DMS53 (cell line): ENCODE measurements around the gene USP11.
A peak's percentile ranks its signal among the peaks of the same experiment; 100 is the strongest.

Experiments used
- DNase-seq: peaks from one replicate; lab custom pipeline; 2025; lab: John Stamatoyannopoulos, UW

The USP11 gene

DNA sequence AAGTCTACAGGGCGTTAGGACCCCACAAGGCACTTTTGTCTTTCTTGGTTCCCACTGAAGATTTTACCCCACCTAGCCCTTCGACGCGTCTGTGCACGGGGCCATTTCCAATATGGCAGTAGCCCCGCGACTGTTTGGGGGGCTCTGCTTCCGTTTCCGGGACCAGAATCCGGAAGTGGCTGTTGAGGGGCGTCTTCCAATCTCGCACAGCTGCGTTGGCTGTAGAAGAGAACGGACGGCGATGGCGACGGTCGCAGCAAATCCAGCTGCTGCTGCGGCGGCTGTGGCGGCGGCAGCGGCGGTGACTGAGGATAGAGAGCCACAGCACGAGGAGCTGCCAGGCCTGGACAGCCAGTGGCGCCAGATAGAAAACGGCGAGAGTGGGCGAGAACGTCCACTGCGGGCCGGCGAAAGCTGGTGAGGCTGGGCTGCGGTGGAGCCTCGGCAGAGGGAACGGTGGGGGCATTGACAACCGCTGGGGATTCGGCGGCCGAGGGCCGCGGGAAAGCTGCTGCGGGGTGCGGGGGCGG lies at the start of gene USP11:
TSS of gene USP11 (plus strand) at position 207 of the 530 bp plus-strand sequence. CDS start at position 242, 35 bp downstream.
- peak; percentile 80 for DNase-seq

DNA sequence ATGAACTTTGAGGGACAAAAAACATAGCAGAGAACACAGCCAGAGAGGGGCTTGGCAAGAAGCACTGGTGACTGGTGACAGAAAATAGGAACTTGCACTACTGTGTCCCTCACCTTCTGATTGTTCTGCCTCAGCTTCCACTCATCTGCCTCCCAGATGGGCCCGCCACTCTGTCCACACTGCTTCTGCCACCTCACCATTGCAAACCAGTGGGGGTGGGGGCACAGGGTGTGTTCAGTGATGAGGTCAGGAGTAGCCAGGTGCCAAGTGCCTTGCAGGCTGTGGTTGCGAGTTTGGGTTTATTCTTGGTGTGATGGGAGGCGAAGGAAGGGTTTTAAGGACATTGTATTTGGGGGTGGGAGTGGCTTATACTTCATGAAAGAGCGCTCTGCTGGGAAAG lies 48.3 kb upstream of the USP11 start:
- no peak for DNase-seq

DNA sequence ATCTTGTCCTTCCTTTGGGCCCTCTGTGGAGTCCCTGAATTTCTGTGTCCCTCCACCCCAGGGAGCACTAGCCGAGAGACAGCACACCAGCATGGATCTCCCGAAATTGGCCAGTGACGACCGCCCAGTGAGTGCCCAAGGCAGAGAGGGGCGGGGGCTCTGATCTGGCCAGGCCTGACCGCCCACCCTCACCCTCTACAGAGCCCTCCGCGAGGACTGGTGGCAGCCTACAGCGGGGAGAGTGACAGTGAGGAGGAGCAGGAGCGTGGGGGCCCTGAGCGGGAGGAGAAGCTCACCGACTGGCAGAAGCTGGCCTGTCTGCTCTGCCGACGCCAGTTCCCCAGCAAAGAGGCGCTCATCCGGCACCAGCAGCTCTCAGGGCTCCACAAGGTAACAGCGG lies 47.6 kb upstream of the USP11 start:
- no peak for DNase-seq

DNA sequence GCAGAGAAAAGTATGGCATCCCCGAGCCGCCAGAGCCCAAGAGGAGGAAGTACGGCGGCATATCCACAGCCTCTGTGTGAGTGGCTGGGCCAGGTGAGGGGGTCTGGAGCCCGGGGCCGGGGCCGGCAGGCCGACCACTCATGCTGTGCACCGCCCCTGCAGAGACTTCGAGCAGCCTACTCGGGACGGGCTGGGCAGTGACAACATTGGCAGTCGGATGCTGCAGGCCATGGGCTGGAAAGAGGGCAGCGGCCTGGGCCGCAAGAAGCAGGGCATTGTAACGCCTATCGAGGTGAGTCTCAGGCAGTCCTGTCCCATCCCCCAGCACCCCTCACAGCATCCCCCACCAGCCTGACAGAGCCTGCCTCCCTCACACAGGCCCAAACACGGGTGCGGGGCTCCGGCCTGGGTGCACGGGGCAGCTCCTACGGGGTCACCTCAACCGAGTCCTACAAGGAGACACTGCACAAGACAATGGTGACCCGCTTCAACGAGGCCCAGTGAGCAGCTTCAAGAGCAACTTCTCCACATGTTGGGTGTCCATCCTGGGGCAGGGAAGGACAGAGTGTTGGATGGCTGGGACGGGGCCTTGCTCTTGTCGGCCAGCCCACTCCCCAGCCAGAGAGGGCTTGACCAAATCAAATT lies 46.6 kb upstream of the USP11 start:
- no peak for DNase-seq

DNA sequence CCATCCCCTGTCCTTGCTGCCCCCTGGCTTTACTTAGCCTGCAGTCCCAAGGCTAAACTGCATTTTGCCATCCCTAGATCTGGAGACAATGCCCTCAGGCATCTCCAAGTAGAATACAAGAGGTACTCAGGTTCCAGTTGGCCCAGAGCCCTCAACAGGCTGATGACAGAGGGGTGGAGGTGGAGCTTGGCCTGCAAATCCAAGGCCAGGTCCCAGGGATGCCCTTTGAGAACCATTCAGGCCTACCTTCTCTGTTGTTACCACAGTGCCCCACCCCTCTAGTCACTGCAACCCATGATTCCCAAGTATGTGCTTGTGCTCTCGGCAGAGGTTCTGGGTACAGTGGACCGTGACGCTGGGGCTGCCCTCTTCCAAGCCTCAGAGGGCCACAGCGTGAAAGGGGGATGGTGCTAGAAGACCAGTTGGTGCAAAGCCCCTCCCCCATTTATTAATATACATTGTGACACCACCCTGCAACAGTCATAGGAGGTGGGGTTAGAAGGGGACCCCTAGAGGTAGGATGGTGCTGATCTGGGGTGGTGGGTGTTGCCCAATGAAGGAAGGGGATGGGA lies 45.6 kb upstream of the USP11 start:
- DNase-seq: peak; percentile 32

DNA sequence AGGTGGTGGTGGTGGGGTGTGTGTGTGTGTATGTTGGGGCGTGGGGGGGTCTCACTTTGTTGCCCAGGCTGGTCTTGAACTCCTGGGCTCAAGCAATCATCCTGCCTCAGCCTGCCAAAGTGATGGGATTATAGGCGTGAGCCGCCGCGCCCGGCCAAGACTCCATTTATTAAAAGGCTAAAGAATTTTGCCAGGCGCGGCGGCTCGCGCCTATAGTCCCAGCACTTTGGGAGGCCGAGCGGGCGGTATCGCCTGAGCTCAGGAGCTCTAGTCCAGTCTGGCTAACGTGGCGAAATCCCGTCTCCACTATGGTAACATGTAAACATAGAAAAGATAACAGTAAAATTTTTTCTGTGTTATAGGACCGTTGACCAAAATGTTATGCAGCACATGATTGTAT lies 42.9 kb upstream of the USP11 start:
- DNase-seq: peak; percentile 25

DNA sequence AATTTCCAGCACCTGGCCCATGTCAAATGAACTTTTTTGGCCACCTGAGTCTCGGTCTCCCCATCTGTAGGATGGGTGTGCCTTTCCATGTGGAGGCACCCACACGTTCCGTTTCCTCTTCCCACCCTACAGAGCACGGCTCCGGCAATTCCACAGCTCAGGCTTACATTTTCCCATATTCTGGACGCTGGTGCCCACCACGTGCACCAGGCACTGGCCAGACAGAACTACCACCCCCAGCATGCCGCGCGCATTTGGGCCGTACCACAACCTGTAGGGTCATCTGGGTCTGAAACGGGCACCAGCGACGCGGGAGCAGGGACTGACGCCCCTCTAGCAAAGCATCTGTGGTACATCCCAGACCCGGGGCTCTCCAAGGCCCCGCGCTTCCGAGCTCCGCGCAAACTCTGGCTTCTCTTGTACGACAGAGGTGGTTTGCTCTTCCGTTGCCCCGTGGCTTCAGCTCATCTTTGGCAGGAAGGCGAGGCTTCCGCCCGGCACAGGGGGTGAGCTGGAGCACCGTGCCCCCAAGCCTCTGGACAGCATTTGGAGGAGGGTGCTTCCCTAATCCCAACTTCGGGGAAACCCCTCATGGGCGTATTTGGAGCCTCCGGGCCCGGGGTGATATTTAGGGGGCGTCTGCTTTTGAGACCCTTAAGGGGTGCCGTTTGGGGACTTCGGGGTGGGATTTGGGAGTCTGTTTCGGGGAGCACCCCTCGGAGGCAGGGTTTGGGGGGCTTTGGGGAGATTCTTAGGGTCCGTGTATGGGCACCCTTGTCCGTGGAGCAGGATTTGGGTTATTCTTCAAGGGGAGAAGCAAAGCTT lies 42.2 kb upstream of the USP11 start:
- DNase-seq: peak; percentile 97

DNA sequence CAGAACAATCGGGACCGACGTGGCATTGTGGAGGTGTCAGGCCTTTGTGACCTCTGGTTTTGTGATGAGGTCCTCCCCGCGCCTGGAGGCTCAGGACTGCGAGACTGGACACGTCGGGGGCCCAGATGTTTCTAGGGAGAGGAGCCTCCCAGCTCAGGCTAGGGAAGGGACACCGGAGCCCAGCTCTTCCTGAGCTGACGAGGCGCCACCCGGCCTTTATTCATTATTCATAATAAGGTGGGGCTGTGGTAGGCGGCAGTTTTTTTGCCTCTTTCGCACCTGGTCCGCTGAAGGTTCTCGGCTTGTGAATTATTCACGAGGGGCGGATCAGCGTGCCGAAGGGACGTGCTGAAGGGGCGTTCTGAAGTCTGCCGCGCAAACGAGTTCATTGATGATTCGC lies 41.5 kb upstream of the USP11 start:
- peak; percentile 86 for DNase-seq

DNA sequence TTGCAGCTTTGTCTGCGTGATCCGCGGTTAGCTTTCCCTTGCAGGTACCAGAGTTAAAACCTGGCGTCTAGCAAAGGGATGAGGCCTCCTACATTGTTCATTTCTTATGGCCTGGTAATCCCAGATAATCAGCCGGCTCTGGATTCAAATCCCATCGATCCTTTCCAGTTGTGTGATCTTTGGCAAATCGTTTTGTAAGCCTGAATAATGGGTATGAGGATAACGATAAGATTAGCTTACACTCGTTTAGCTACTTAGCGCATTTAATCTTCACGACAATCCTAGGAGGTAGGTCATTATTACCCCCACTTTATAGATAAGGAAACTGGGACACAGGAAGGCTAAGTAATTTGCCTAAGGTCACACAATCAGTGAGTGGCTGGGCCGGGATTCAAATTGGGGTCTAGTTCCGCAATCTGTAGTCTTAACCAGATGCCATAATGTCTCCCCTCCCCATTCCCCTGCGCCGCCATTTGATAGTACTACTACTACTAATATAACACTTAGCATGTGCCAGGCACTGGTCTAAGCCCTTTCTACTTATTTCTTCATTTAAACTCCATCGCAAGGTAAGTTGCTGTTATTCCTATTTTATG lies 40.9 kb upstream of the USP11 start:
- no peak for DNase-seq

DNA sequence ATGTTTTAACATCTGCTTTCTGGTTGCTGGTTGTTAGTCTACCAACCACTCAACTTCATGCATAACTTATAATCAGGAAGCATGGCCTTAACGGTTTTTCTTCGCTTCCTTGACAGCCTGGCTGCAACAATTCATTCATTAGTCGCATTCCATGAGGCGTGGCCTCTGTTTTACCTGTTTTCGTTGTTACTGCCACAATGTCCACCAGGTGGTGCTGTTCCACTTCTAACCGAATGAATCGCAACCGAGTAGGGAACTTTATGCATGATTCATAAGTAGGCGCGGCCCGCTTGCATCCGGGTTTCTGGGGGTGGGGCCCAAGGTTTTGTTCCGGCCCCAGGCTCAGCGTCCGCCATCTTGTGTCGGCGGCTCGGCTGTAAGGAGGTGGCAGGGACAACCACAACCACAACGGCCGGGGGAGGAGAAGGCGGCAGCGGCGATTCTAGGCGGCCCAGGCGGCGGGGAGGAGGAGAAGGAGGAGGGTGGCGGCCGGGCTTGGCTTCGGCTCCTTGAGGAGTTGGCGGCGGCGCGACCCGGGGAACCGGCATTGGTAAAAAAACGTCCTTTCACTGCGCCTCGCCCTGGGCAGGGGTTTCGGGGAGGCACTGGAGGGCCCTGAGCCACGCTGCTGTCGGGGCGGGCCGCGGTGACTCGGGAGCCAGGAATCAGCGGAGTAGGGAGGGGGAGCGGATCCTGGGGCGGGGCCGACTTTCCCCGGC lies 39.2 kb upstream of the USP11 start, which contains the start of gene UBA1:
TSS of gene UBA1 (plus strand) at position 355 of the 719 bp plus-strand sequence. CDS start 4,974 bp downstream, outside the sequence.
- DNase-seq: peak; percentile 97

DNA sequence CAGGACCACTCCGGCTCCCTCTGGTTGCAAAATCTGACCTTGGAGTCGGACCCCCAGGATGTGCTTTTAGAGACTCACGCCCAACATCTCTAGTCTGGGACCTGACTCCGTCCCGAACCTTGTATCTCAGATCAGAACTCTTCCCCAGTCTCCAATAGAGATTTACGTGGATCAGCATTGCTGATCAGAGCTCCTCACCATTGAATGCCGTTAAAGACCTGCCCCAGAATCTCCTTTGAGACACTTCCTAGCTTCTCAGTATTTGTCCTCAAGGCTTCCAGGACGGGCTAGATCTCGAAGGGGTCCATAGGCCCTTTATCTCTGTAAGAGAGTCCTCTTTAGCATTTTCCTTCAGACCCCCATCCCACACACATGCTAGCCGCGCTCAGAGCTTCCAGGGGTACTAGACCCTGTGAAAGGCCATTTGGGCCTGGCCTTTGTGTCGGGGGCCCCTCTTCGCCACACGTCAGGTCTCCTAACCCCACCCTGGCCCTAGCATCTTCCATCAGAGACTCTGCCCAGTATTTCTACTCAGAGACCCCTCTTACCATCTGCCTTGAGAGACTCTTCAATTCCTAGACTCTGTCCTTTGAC lies 38.5 kb upstream of the USP11 start:
- DNase-seq: peak; percentile 48

DNA sequence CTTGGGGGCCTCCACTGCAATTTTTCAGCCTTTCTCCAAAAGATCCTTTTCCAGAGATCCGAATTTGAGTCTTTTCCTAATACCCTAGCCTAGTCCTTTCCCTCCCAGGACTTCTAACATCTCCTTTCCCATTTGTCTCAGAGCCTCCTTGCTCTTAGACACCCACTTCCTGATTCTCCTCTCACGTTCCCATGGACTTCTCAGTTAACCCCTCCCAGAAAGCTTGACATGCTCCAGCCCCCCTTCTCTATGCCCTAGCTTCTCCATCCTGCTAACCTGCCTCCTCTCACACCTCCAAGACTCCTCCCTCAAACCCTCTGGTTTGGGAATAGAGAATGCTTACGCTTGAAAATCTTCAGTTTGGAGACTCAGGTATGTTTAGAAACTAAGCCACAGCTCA lies 36.7 kb upstream of the USP11 start:
- no peak for DNase-seq

DNA sequence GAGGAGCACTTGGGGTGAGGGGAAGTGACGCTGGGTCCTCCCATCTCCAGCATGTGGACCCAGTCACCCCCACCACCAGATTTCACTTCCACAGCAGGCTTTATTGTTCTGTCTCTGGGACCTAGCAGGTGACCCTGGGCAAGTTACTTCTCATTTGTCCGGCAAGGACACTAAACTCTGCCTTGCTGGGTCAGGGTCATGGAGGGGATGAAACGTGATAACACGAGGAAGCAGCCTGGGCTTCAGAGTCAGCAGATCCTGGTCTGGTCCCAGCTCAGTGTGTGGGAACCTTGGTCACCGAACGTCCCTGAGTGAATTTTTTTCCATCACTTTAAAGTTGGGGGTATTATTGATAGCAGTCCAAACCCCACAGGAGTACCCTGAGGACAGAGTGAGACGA lies 35.3 kb upstream of the USP11 start:
- DNase-seq: no peak

DNA sequence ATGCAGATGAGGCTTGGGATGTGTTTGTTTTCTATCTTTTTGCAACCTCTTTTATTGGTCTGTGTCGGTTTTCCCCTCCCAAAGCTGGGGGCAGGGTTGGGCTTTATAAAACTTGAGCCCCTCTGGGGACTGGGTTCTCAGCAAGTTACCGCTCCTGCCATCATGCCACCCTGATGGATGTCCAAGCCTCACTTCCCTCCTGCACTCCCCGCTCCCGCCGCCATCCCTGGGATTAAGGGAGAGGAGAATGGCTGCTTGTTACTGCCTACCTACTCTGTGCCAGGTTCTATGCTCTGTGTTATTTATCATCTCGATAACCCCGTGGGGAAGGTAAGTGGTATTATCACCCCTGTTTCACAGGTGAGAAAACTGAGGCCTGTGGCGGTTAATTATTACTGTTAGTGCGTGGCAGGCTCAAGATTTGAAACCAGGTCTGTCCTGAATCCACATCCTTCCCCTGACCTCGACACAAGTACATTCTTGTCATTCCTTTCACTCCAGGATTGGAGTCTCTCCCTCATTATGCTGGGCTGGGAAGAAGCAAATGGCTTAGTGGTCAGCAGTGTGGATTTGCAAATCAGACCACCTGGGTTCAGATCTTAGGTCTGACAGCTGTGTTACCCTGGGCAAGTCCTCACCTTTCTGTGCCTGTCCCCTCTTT lies 34.7 kb upstream of the USP11 start:
- no peak for DNase-seq

DNA sequence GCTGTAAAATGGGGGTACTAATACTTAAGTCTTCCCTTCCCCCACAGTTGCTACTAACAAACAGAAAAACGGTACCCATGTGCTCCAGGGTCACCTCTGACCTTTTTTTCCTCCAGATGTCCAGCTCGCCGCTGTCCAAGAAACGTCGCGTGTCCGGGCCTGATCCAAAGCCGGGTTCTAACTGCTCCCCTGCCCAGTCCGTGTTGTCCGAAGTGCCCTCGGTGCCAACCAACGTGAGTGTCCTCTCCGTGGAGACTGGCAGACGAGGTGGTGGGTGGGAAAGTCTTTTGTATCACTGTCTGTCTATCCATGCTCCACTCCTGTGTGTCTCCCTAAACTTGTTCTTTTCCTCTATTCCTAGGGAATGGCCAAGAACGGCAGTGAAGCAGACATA lies 34.1 kb upstream of the USP11 start:
- DNase-seq: no peak

DNA sequence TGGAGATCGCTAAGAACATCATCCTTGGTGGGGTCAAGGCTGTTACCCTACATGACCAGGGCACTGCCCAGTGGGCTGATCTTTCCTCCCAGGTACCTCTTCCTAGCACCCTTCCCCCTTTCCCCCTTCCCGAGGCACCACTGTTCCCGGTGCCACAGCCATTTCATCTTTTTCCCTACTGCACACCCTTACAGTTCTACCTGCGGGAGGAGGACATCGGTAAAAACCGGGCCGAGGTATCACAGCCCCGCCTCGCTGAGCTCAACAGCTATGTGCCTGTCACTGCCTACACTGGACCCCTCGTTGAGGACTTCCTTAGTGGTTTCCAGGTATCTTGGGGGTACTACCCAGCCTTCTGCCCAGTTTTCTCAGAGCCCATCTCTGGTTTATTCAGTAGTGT lies 33.5 kb upstream of the USP11 start:
- DNase-seq: no peak

DNA sequence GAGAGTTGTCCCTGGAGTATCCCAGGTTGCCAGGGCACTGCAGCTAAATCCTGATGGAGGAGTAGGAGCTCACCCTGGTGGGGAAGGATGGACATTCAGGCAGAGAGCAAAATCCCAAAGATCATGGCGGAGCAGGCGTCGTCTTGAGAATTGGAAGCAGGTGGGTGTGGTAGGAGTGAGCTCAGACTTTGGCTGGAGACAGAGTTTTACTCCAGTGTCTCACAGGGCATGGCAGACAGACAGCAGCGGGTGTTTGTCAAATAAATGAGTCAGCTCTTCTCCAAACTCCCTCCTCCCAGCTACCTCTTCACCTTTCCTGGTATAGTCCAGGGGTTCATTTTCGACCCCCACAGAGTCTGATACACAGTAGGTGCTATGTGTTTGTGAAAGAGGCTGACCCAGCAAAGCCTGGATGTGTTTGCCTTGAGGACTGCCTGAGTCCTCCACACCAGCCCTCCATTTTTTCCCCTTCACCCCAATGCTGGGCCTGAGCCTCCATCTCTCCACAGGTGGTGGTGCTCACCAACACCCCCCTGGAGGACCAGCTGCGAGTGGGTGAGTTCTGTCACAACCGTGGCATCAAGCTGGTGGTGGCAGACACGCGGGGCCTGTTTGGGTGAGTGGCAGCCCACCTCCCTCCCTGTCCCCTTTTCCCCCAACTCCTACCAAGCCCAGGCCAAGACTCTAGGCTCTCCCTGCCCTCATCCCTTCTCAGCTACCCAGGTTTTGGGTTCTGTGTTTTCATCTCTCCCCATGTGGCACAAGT lies 32.2 kb upstream of the USP11 start:
- DNase-seq: peak; percentile 32

DNA sequence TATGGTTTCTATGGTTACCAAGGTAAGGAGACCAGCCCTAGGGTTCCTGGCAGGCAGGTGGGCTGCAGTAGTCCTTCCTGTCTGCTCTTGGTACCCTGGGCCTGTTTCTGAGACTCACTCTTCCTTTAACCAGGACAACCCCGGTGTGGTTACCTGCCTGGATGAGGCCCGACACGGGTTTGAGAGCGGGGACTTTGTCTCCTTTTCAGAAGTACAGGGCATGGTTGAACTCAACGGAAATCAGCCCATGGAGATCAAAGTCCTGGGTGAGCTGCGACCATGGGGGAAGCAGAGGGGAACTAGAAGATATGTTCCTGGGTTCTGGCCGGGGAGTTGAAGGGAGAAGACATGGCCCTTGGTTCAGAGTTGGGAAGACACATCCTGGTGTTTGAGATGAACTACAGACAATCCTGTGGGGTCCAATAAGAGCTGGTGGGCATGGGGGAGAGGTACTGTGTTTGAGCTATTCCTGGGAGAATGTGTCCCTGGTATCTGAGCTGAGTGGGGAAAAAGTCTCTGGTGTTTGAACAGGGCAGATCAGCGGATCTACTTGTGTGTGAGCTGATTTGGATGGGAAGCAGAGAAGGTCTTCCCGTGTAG lies 31.4 kb upstream of the USP11 start:
- no peak for DNase-seq

DNA sequence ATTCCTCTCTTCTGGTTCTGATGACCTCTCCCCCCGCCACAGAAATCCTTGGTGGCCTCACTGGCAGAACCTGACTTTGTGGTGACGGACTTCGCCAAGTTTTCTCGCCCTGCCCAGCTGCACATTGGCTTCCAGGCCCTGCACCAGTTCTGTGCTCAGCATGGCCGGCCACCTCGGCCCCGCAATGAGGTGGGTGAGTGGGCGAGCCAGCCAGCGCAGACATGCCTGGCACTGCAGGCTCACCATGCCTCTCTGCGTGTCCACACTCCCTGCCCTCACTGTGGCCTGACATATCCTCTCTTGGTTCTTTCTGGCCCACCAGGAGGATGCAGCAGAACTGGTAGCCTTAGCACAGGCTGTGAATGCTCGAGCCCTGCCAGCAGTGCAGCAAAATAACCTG lies 30.5 kb upstream of the USP11 start:
- no peak for DNase-seq

DNA sequence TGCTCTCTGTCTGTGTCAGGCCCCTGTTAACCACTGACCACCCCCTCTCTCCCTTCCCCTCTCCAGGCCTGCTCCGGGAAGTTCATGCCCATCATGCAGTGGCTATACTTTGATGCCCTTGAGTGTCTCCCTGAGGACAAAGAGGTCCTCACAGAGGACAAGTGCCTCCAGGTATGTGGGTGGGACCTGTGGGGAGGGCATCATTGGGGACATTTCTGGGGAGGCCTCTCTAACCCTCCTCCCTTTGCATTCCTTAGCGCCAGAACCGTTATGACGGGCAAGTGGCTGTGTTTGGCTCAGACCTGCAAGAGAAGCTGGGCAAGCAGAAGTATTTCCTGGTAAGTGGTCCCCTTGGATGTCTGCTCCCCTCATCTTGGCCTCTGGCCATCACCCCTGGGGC lies 29.9 kb upstream of the USP11 start:
- DNase-seq: no peak
